HepG2 (cell line): ENCODE results near the gene AHRR. TPM values are rescaled to one million over a fixed set of nuclear protein-coding genes. Genes with fewer than 3 reads are reported as not detected.

Experiments used
- EHMT2 ChIP-seq: fragments of 200-600 bp; sonication (generic); IDR thresholded peaks from 2 replicates; pipeline ENCODE4 v1.7.0; 2017; ENCODE audit warnings: antibody characterized with exemption, low read depth, low read length, borderline replicate concordance
- MTF2 ChIP-seq: sonication (generic); formaldehyde crosslinking; IDR thresholded peaks from 2 replicates; pipeline ENCODE4 v1.5.0; 2020; ENCODE audit warnings: missing genetic modification reagents, borderline replicate concordance
- NFAT5 ChIP-seq: sonication (generic); formaldehyde crosslinking; IDR thresholded peaks from 2 replicates; pipeline ENCODE4 v1.4.0; 2020; ENCODE audit warnings: missing genetic modification reagents
- PRPF4 ChIP-seq: fragments of 200-400 bp; formaldehyde crosslinking; IDR thresholded peaks from 2 replicates; pipeline ENCODE4 v1.6.1; 2016; ENCODE audit warnings: low read length, low read depth; ENCODE audit not compliant: poor library complexity, severe bottlenecking
- RCOR2 ChIP-seq: IDR thresholded peaks from 2 replicates; pipeline ENCODE4 v1.6.1; 2016; ENCODE audit warnings: missing biosample characterization, missing genetic modification reagents
- SNAPC2 ChIP-seq: sonication (generic); formaldehyde crosslinking; IDR thresholded peaks from 2 replicates; pipeline ENCODE4 v1.8.1; 2022; ENCODE audit warnings: mild to moderate bottlenecking, missing genetic modification reagents
- ZBTB1 ChIP-seq: sonication (generic); formaldehyde crosslinking; IDR thresholded peaks from 2 replicates; pipeline ENCODE4 v1.4.0; 2020; ENCODE audit warnings: missing genetic modification reagents, borderline replicate concordance
- ZNF142 ChIP-seq: sonication (generic); formaldehyde crosslinking; IDR thresholded peaks from 2 replicates; pipeline ENCODE4 v1.4.0; 2020; ENCODE audit warnings: missing genetic modification reagents
- ZNF788 ChIP-seq: sonication (generic); formaldehyde crosslinking; IDR thresholded peaks from 2 replicates; pipeline ENCODE4 v1.5.0; 2020; ENCODE audit warnings: mild to moderate bottlenecking, missing genetic modification reagents, borderline replicate concordance
- polyA plus RNA-seq, 8 experiments: library from polyadenylated mRNA; depleted of rRNA in 3 of 8; stranded (reverse) in 7 of 8; unstranded in 1 of 8; fragments of >200 nt; fragmentation: Illumina TruSeq in 4 of 8; extraction: Trizol in 4 of 8; gene quantifications; 2 replicates each; pipeline versions ENCODE4 v1.2.1 to v1.2.3, GENCODE V29; 2011 to 2016; ENCODE audit warnings: low read depth in 4 of 8, missing spikeins in 1 of 8, mixed read lengths in 1 of 8; ENCODE audit not compliant: insufficient read depth in 1 of 8
- total RNA-seq, 5 experiments: library from RNA; depleted of rRNA; stranded (reverse); fragments of >200 nt; fragmentation: Illumina TruSeq; extraction: Trizol; gene quantifications; 2 replicates each; pipeline ENCODE4 v1.2.3, GENCODE V29; 2016; ENCODE audit warnings: low read depth in 1 of 5

Gene AHRR
- total and polyA plus RNA-seq, 2 of the 13 experiments (the other 11 are each of a cell fraction or from before 2014, with no cell fraction given): 0.28 to 0.35 TPM

GRCh38 chr5:472656-473550, 151.4 kb downstream of the AHRR start (continued):
- peak; percentile 82; the same call in 1 of the 2 replicates for TF ChIP-seq ZNF142 (CRISPR knock-in tag)
- TF ChIP-seq MTF2 (CRISPR knock-in tag): no peak
- TF ChIP-seq NFAT5 (CRISPR knock-in tag): peak; percentile 94
- TF ChIP-seq RCOR2 (CRISPR knock-in tag): no peak
- no peak for TF ChIP-seq PRPF4
- peak; percentile 32; the same call in 1 of the 2 replicates for TF ChIP-seq ZNF788
- TF ChIP-seq ZBTB1 (CRISPR knock-in tag): no peak
- no peak for TF ChIP-seq EHMT2
- TF ChIP-seq SNAPC2 (CRISPR knock-in tag): no peak
